Thyroid gland (tissue), 4 donors: ENCODE measurements around the gene TRAPPC2L. TPM values are rescaled to one million over a fixed set of nuclear protein-coding genes. Genes with fewer than 3 reads are reported as not detected.
"Not testable (repeated sequence)": the region's sequence is repeated elsewhere in the genome, so short reads cannot be mapped to it uniquely, and the experiment has no call there.

Source experiments
- DNase-seq, 2 donors: peaks; one replicate each; pipeline ENCODE4 v3.0.0-alpha.2; 2019
- H3K27ac ChIP-seq, 3 donors: fragments of 200-600 bp; sonication (generic); 1 replicate in 2 of 3; 2 replicates in 1 of 3; pipeline ENCODE4 v1.5.1; 2016 to 2019; ENCODE audit warnings: mild to moderate bottlenecking in 1 of 3, moderate library complexity in 1 of 3
- H3K27me3 ChIP-seq: fragments of 200-600 bp; sonication (generic); one replicate; pipeline ENCODE4 v1.5.1; 2019
- H3K36me3 ChIP-seq, 2 donors: fragments of 200-600 bp; sonication (generic); one replicate each; pipeline ENCODE4 v1.5.1; 2016 to 2019
- H3K4me1 ChIP-seq, 2 donors: fragments of 200-600 bp; sonication (generic); one replicate each; pipeline ENCODE4 v1.5.1; 2017 to 2019
- H3K4me3 ChIP-seq, 3 donors: fragments of 200-600 bp; sonication (generic); replicated peaks in 1 of 3; 1 replicate in 2 of 3; 2 replicates in 1 of 3; pipeline ENCODE4 v1.5.1; 2016; ENCODE audit warnings: mild to moderate bottlenecking in 1 of 3
- H3K9me3 ChIP-seq: fragments of 200-600 bp; sonication (generic); one replicate; pipeline ENCODE4 v1.5.1; 2017
- POLR2A ChIP-seq, 2 donors: fragments of 450-650 bp; IDR thresholded peaks; one replicate each; pipeline ENCODE4 v1.6.1; 2017; ENCODE audit warnings: antibody characterized with exemption in 2 of 2, mild to moderate bottlenecking in 2 of 2, moderate library complexity in 1 of 2
- WGBS, 2 donors: methylation state at CpG; one replicate each; pipeline ENCODE4 v1.1.5; 2017; 5-methylcytosine and 5-hydroxymethylcytosine counted together
- intact Hi-C: fragments of 100-400 bp; cut with DNase I; formaldehyde crosslinking; loops from one replicate; pipeline ENCODE4 v1.15.1; 2023
- total RNA-seq, 4 donors: library from RNA; depleted of rRNA; stranded (reverse); fragments of >200 nt; gene quantifications; one replicate each; pipeline ENCODE4 v1.2.3, GENCODE V29; 2016
- TF ChIP-seq, protein P1 (sequence below), 6 experiments: fragments of 200-600 bp in 3 of 6; fragments of 450-650 bp in 3 of 6; sonication (generic) in 3 of 6; IDR thresholded peaks; one replicate each; pipeline ENCODE4 v1.5.1; 2016 to 2019; ENCODE audit warnings: antibody characterized with exemption in 6 of 6, mild to moderate bottlenecking in 2 of 6, inconsistent platforms in 1 of 6, moderate library complexity in 1 of 6

TRAPPC2L gene
- total RNA-seq, 4 donors from 2014 or later: 18.9 to 50.4 (median 43.8) TPM

DNA sequence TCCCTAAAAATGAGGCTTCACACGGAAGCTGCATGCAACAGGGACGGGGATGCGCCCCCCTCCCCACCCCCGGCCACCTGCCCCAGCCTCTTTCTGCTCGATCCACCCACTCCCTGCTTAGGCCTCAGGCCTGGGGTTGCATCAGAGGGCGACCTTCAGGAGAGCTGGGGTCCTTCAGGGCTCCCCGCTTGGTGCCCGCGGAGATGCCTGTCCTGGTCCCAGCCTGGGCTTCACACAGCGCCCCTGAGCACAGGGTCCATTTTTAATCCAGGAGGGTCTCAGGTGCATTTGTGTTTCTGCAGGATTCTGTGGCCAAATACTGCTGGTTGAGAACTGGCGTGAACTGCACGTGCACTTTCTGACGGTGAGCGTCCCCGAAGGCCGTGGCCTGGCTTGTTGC is 37.8 kb upstream of the TRAPPC2L start:
- H3K36me3 ChIP-seq: no peaks in the 10 kb centered on the region
- H3K9me3 ChIP-seq: no peaks in the 10 kb centered on the region
- no peaks in the 10 kb centered on the region for H3K4me1 ChIP-seq
- intact Hi-C loops: loop anchor here (10.0 kb wide), 2 partner anchors 276 to 396 kb away; partner anchors contain the start of genes ACSF3 and ZNF778
- DNase-seq: no peak
- no peak for TF ChIP-seq POLR2A (IDR thresholded peaks at IDR 0.05)
- TF ChIP-seq, protein P1, sequence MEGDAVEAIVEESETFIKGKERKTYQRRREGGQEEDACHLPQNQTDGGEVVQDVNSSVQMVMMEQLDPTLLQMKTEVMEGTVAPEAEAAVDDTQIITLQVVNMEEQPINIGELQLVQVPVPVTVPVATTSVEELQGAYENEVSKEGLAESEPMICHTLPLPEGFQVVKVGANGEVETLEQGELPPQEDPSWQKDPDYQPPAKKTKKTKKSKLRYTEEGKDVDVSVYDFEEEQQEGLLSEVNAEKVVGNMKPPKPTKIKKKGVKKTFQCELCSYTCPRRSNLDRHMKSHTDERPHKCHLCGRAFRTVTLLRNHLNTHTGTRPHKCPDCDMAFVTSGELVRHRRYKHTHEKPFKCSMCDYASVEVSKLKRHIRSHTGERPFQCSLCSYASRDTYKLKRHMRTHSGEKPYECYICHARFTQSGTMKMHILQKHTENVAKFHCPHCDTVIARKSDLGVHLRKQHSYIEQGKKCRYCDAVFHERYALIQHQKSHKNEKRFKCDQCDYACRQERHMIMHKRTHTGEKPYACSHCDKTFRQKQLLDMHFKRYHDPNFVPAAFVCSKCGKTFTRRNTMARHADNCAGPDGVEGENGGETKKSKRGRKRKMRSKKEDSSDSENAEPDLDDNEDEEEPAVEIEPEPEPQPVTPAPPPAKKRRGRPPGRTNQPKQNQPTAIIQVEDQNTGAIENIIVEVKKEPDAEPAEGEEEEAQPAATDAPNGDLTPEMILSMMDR (IDR thresholded peaks at IDR 0.05): no peak
- no peaks in the 10 kb centered on the region for H3K27me3 ChIP-seq
- H3K4me3 ChIP-seq: no peak overlapping the region
- H3K27ac ChIP-seq: no peak overlapping the region
- 86 to 91% methylated on average over 15 to 16 of the region's 16 CpGs for WGBS, 2 donors

DNA sequence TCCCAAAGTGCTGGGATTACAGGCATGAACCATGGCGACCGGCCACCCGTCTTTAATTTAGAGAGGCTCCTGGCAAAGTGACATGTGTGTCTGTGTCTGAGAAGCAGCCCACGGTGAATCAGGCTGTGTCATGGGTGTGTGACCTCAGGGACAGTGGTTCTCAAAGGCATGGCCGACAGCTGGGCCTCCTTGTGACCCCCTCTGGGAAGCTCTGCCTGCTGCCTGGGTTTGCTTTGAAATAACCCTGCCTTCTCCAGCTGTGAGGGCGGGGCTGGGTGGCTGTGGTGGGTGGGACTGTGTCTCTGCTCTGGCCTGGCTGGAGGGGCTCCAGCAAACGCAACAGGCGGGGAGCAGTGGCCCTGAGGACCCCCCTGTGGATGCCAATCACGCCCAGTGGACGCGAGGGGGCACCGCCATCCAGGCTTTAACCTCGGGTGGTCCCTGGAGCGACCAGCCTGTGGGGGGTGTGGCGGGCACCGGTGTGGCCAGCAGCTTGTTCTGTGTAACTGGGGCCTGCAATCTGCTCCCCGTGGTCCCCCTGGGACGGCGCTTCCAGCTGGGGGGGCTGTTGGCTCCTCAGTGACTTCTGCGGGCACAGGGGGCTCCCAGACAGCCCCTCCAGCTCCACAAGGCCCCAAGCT is 36.4 kb upstream of the TRAPPC2L start:
- no peak for TF ChIP-seq POLR2A (IDR thresholded peaks at IDR 0.05)
- TF ChIP-seq, protein P1 (IDR thresholded peaks at IDR 0.05): no peak
- Histone ChIP-seq H3K27ac (no peak overlapping the region), H3K27me3 (no peaks in the 10 kb centered on the region), H3K4me3 (no peak overlapping the region), H3K9me3 (no peaks in the 10 kb centered on the region), H3K4me1 (no peaks in the 10 kb centered on the region), H3K36me3 (no peaks in the 10 kb centered on the region)
- 86 to 93% methylated on average over 7 to 12 of the region's 20 CpGs for WGBS, 2 donors
- no peak for DNase-seq
- intact Hi-C loops: no loop called here

DNA sequence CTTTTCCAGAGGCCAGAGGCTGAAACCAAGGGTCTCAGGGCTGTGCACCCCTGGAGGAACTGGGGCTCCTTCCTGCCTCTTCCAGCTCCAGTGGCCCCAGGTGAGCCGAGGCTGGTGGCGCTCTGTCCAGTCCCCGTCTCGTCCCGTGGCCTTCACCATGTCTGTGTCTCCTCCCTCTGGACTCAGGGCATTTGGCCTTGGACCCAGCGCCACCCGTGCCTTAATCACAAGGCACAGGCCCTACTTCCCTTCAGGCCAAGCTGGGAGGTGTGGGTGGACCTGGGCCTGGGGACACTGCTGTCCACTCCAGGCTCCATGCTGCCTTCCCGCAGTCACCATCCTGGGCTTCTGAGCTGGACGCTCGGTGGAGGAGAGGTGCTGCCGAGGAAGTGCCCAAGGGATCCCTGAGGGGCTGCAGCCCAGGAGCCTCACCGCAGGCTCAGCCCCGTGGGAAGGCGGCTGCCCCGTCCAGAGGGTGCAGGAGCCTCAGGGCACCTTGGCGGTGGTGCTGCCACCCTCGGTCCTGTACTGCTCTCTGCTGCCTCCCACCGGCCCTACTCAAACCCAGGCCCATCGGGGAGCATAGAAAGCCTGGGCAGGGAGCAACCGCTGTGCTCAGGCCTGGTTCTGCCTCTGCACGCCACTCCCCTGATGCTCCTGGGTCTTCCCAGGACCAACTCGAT is 35.6 kb upstream of the TRAPPC2L start:
- H3K4me1 ChIP-seq: no peaks in the 10 kb centered on the region
- H3K9me3 ChIP-seq: no peaks in the 10 kb centered on the region
- no peaks in the 10 kb centered on the region for H3K27me3 ChIP-seq
- WGBS, 2 donors: 87 to 94% methylated on average over 5 to 16 of the region's 22 CpGs
- H3K4me3 ChIP-seq: no peak overlapping the region
- DNase-seq: no peak
- no peak overlapping the region for H3K27ac ChIP-seq
- TF ChIP-seq, protein P1 (IDR thresholded peaks at IDR 0.05): no peak
- TF ChIP-seq POLR2A (IDR thresholded peaks at IDR 0.05): no peak
- intact Hi-C loops: no loop called here
- no peaks in the 10 kb centered on the region for H3K36me3 ChIP-seq

DNA sequence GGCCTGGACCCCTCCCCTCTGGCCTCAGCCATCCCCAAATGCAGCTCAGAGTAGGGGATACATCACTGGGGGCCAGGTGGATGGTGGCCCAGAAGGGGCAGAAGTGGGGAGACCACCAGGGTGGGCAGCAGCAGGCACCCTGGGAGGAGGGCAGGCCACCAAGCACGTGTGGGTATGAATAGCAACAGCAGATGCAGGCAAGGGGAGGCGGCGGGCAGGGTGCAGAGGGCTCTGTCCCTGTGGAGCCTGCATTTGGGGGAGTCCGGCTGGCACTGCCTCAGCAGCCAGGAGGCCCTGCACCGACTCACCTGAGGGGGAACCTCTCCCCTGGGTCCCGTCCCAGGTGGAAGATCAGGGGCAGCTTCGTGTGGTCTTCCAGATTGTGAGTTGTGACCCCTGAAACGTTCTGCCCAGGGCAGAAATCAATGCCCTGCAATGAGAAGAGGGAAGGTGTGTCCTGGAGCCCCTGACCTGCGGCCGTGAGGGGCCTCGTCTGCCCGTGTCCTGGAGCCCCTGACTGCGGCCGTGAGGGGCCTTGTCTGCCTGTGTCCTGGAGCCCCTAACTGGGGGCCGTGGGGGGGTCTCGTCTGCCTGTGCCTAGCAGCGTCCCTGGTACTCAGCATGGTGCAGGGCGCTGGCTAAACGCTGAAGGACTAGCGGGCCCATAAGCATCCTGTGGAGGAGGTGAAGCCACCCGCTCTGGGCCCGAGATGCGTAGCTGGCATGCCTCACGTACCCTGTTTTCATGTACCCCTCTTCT is 34.5 kb upstream of the TRAPPC2L start:
- intact Hi-C loops: no loop called here
- no peak for DNase-seq
- no peak for TF ChIP-seq POLR2A (IDR thresholded peaks at IDR 0.05)
- TF ChIP-seq, protein P1 (IDR thresholded peaks at IDR 0.05): no peak
- no peak overlapping the region for H3K27ac ChIP-seq
- H3K9me3 ChIP-seq: no peaks in the 10 kb centered on the region
- no peak overlapping the region for H3K4me3 ChIP-seq
- no peaks in the 10 kb centered on the region for H3K27me3 ChIP-seq
- H3K36me3 ChIP-seq: no peaks in the 10 kb centered on the region
- no peaks in the 10 kb centered on the region for H3K4me1 ChIP-seq
- 95 to 98% methylated on average over 8 to 15 of the region's 24 CpGs for WGBS, 2 donors

DNA sequence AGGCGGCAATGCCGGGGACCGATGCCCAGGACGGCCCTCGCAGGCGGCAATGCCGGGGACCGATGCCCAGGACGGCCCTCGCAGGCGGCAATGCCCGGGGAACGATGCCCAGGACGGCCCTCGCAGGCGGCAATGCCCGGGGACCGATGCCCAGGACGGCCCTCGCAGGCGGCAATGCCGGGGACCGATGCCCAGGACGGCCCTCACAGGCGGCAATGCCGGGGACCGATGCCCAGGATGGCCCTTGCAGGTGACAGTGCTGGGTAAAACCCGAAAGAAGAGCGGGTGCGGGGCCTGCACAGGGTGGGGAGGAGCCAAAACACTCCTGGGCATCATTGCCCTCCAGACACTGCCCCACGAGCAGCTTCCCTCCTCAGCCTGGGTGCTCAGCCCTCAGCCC is 33.3 kb upstream of the TRAPPC2L start:
- DNase-seq, H3K4me3 ChIP-seq, intact Hi-C loops, H3K9me3 ChIP-seq, H3K27ac ChIP-seq, H3K4me1 ChIP-seq, H3K27me3 ChIP-seq, H3K36me3 ChIP-seq: not testable (repeated sequence)
- 96 to 99% methylated on average over 7 to 10 of the region's 31 CpGs for WGBS, 2 donors
